ENCODE data around the gene FAM217B.
"Not testable (repeated sequence)": the region's sequence is repeated elsewhere in the genome, so short reads cannot be mapped to it uniquely, and the experiment has no call there.

The FAM217B gene

GRCh38 chr20:59939052-59939878, 924 bp upstream of the FAM217B start:
- DNase-seq: no peak

- no peak for DNase-seq
Observed at GRCh38 chr20:59939879-59940128, 385 bp upstream of the FAM217B start.

DNA sequence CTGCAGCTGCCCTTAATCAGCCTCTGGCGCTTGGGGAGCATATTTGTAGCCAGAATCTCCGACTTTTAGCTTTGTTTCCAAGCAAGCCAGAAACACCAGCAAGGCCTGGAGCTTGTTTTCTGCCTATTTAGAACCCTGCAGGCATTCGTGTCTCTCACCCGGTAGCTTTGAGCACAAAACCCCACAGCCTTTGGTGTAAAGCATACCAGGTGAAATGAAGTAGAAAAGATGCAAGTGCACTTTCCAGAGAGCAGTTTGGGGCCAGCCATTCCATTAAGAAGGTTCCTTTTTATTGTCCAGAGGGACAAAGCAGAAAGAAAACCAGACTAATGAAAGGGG, 736 bp downstream of the FAM217B start:
- no peak for DNase-seq

DNA sequence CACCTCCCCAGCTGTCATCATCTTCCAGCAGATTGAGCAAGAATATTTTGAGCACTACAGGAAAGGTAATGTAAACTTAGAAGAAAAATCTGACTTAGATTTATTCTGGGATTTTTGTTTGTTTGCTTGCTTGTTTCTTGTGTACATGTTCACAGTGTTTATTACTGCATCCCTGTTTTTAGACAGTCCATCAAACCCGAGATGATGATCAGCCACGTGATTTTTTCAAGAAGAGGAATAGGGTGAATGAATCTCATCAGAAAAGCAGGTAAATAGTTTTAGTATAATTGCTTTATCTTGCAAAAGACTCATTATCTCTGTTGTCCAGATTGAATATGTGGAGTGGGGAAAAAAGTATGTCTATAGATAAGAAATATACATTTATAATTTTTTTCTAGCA, 2.1 kb downstream of the FAM217B start:
- DNase-seq: no peak

DNA sequence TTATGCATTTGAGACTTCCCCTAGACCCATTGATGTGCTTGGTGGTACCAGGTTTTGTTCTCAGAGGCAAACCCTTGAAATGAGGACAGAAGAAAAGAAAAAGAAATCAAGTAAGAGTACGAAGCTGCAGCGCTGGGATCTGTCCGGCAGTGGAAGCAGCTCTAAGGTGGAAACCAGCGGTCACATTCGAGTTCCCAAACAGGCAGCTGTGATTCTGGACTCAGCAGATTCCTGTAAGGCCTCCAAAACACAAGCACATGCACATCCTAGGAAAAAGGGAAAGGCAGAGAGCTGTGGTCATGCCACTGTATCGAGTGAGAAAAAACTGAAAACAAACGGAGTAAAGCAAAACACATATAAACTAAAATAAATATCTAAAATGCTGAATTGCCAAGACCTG, 4.5 kb downstream of the FAM217B start:
- no peak for DNase-seq

- DNase-seq: no peak
Observed at GRCh38 chr20:59945175-59945574, 5.0 kb downstream of the FAM217B start.

DNA sequence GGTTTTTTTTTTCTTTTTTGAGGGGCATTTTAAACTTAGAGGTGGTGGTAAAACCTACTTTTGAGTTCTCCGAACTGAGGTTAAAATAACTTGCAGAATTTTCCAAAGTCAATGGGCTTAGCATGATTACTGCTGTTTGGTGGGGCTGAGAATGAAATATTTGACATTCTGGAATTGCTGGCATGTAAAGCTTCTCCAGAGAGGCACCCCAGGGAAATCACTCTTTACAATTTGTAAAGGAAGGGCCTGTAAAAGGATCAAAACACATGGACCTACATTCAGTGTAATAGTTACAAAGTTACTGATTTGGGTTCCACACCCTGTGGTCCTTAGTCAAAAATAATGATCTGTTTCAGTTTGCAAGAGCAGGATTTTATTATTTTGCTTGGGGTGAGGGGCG, 5.5 kb downstream of the FAM217B start:
- DNase-seq: no peak

DNA sequence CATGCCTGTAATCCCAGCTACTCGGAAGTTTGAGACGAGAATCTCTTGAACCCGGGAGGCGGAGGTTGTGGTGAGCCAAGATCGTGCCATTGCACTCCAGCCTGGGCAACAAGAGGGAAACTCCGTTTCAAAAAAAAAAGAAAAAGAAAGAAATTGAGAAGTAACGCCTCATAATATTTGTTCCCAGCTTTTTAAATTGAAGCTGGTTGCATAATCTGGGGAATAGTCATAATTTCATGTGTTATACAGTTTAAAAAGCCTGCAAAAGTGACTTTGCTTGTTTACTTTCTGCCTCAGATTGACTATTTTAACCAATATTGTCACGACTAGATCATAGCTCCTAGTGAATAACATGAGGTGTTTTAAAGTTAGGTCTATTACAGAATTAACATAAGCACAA, 7.2 kb downstream of the FAM217B start:
- DNase-seq: no peak

GRCh38 chr20:59948212-59948611, 8.0 kb downstream of the FAM217B start:
- no peak for DNase-seq

DNA sequence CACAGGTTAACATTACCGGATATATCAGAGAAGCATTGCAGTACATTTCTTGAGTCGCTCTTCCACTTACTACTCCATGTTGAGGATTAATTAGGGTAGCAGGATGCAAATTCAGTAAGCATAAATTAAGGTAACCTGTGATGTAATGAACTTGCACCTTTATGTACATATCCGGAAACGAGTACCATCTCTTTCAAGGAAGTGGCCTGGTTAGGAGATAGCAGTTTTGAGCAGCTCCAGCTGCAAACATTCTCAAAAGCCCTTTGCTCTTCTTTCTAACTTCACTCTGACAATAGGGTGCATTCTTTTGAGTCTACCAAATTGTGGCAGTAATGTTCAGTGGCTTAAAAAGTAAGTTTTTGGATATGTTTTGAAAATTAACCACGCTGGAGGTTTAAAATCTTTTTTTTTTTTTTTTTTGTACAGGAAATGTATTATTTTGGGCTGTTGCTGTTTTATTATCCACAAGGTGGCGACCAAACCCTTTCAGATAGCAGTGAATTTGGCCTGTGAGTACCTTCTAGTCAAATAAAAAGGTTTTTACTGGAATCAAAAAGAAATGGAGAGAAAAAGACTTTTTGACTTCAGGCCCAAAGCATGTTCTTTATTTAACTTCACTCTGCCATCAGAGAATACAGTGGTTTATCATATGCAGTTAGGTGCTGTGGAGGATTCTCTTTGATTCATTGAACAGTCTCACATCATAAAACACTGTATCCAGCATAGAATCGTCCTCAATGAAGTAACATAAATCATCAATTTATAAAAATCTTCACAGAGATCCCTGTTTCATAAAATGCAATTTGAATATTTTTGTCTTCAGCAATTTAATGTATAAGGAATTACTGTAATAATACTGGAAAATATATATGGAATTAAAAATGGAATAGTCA, 8.9 kb downstream of the FAM217B start:
- DNase-seq: no peak

GRCh38 chr20:59949911-59950310, 9.7 kb downstream of the FAM217B start:
- no peak for DNase-seq

DNA sequence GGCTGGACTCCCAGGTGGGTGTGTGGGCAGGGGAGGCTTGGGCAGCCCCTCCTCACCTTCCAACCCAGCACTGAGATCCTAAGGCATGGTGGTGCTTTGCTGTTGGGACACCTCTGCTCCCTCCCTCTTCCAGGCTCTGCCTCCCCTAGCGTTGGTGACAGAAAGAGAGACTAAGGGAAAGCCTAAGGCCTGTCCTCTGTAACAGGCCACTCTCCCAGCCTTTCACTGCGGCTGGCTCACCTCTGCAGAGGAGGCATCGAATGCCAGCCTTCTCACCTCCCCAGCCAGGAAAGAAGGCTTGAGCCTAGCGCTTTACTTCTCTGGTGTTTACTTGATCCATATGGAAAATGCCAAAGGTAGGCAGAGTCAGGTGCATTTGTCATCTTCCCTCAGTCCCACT, 14.5 kb downstream of the FAM217B start:
- DNase-seq: no peak

DNA sequence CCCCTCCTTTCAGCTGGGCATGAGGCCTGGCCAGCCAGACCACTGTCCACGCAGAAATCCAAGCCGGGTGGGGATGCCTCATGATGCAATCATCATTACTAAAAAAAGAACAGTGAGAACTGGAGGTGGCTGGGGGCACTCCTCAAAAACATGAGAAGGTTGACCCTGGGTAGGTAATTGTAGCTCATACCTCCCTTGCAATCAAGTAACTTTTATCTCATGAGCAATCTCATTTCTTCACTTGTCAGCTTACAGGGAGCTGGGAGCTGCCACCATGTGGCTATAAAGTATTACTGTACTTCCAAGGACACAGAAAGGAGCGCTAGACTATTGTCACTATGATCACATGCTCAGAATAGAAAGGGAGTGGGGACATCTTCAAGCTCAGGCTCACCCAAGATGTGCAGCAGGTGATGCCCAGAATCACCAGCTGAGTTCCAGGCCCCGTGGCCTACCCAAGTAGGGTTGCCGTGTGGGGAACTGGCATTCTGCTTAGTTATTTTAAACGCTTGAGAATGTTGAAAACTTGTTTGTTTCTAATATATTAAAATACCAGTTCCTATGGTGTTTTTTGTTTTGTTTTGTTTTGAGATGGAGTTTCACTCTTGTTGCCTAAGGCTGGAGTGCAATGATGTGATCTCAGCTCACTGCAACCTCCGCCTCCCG, 15.1 kb downstream of the FAM217B start:
- no peak for DNase-seq

DNA sequence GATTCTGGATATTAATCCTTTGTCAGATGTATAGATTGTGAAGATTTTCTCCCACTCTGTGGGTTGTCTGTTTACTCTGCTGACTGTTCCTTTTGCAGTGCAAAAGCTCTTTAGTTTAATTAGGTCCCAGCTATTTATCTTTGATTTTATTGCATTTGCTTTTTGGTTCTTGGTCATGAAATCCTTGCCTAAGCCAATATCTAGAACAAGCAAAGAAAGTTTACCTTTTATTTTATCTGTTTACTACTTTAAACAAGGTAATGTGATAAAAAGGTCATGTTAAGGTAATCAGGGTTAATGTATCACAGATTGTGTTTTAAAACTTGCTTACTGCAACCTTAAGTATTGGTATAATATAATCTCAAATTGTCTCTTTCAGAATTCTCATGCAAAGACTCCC, 17.4 kb downstream of the FAM217B start:
- DNase-seq: not testable (repeated sequence)

DNA sequence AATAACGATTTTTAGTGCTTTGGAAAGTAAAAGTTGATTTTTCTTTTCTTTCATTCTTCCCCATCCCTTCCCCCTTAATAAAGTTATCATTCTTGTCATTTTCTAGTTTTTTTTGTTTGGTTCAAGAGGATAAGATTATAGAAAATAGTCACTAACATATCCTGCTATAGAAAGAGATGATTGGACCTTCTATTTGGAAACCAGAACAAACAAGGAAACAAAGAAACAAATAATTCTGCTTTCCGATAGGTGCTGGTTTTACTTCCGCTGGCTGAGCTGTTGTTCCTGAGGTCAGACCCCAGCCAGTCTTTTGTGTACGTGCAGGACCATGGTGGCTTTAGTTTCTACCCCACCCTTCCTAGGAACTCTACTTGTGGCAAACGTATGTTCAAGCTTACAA, 17.9 kb downstream of the FAM217B start, which contains the start of gene CDH26:
Gene CDH26, plus strand, starts transcription at position 301 of the 400 bp plus-strand sequence. CDS start 304 bp downstream, outside the sequence.
- DNase-seq: no peak

DNA sequence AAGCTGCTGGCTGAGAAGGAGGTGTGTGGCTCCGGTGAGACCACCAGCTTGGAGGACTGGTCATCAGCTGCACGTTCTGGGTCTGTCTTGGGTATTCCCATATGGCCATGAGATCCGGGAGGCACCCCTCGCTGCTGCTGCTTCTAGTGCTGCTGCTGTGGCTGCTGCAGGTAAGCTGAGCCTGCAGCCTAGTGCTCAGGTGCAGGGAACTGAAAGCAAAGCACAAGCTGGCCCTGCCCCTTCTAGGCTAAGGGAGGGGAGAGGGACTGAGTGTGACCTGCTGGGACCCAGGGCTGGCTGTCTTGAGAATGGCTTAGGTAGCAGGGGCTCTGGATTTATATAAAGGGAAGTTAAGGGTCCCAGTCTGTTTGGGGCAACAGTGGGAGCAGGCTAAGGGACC, 18.4 kb downstream of the FAM217B start:
- DNase-seq: no peak

DNA sequence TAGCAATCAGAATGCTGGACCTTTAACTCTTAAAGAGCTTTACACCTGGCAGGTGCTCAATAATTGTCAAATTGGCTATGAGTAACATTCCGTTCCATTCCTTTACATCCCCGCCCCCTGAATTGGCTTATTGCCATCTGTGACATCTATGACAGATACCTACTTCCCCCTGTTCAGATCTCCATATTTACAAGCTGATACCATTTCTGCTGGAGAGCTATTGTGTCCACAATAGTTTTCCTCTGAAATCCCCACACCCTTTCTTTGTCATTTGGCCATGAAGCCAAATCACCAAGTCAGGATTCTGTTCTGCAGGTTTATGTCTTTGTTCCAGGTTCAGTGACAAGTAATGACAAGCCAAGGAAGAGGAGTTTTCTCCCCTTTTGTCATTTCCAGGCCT, 21.2 kb downstream of the FAM217B start:
- no peak for DNase-seq

DNA sequence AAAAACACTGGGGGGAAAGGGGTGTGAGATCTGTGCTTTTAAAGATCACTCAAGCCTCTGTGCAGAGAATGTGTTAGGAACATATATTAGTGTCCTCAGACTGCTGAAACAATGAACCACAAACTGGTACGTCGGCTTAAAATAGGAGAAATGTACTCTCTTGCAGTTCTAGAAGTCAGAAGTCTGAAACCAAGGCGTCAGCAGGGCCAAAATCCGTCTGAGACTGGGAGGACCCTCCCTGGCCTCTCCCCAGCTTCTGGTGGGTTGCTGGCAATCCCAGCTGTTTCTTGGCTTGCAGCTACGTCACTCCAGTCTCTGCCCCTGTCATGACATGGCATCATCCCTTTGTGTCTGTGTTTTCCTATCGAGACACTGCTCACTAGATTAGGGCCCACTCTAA, 22.0 kb downstream of the FAM217B start:
- no peak for DNase-seq

DNA sequence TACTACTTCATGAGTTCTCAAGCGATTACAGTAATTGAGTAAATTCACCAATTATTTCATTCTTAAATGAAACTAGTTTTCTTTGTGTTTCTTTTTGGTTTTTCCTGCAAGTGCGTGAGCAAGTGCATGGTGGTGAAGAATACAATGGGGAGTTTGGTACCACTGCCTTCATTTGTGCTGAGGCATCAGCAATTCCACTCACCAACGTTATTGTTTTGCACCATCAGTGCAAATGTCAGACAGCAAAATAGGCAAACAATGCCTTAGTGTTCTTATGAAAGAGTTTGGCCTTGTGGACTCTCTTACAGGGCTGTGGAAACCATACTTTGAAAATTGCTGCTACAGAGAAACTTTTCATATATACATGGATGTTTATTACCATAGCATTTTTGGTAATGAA, 26.2 kb downstream of the FAM217B start:
- no peak for DNase-seq

DNA sequence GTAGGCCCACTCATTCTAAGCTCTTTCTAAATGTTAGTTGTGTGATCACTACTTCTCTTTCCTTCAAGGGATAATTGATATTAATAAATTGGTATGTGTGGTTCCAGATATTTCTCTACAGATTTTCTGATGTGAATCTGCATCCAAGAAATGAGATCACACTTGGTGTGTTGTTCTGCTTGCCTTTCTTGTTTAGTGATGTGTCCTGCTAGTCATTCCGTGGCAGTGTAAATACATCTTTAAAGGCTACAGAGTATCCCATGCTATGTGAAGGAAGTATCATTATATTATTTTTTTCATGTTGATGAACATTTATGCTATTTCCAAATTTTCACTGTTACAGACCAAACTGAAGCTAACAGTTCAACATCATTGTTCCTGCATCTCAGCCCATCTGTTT, 31.2 kb downstream of the FAM217B start:
- no peak for DNase-seq

DNA sequence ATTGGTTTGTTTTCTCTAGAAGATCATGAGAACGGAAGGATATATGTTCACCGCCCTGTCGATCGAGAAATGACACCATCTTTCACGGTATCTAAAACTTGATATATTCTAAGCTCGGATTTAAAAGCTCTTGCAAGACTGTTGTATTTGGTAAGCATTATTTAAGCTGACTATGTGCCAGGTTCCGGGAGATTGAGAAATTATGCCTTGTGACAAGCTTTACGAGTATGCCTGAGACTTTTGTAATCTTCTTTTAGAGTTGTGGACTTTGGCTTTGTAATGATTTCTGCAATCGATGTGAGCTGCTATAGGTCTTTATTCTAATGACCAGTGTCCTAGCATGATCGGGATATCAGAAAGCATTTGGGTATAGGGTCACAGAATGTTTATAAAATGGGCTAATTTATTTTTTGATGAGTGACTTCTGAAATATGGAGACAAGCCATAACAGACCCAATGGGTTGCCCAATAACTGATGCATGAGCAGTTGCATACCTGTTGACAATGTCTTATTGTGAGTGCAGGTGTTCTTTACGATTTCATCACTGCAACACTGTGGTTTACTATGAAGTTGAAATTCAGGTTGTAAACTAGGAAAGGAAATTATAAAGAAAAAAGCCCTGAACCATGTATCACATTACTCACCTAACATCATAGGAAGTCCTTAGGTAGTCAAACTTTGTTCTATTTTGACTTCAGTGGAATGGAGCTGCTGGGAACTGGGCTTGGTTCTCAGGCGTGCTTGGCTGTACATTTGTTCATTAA, 32.0 kb downstream of the FAM217B start:
- DNase-seq: no peak

GRCh38 chr20:59976156-59976782, 36.1 kb downstream of the FAM217B start:
- no peak for DNase-seq

DNA sequence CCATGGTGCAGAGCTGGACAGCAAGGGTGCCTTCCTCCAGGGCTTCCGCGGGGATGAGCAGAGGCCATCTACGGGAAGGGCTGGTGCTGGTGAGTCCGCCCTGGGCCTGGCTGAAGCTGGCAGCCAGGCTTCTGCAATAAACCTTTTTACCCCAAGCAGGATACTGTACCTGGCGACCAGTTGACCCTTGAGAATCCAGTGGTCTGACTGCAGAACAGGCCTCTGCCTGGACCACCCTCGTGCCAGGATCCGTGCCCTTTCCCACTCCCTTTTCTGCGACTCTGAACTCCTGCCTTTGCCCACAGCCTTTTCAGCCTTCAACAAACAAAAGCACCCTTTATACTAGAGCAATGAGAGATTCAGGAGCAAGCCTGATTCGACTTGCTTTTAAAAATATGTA, 36.9 kb downstream of the FAM217B start:
- DNase-seq: no peak
